ENCODE measurements around the gene NCAPG2.
A peak's percentile ranks its signal among the peaks of the same experiment; 100 is the strongest.
"Not testable (repeated sequence)": the region's sequence is repeated elsewhere in the genome, so short reads cannot be mapped to it uniquely, and the experiment has no call there.

NCAPG2 gene

DNA sequence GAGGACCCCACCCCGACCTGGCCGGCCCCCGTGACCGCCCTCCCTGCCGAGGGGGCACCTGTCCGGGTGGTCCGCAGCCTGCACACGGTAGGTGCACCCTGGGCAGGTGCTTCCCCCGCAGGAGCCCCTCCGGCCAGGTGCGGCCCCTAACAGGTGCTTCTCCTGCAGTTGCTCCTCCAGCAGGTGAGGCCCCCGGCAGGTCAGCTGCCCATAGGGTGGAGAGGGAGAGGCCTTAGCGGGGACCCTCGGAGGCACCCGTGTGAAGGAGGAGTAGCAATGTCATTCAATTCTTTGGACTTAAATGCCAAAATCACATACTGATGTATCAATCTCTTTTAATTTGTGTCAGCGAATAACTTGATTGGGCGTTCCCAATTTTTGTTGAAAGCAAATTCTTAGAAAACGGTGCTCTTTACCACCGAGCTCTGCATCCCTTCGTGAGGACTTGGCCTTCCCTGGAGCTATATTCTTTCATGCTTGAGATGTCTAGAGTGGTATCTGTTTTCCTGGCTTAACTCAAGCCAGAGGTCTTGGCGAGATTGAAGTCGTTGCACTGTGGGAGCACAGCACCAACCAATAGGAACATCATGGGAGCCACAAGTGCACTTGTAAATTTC is 738 bp upstream of the NCAPG2 start:
- Mint-ChIP-seq H3K4me1 (ENCODE audit: low read depth) (peaks cover 43% of the 10 kb centered on the region), H3K27me3 (no peaks in the 10 kb centered on the region), H3K27ac (peak overlapping the region; percentile 87), H3K4me3 (peak overlapping the region; percentile 88), H3K36me3 (ENCODE audit: low read depth) (peaks cover 35% of the 10 kb centered on the region), H3K9me3 (peaks cover 4% of the 10 kb centered on the region)
- no peak for DNase-seq

DNA sequence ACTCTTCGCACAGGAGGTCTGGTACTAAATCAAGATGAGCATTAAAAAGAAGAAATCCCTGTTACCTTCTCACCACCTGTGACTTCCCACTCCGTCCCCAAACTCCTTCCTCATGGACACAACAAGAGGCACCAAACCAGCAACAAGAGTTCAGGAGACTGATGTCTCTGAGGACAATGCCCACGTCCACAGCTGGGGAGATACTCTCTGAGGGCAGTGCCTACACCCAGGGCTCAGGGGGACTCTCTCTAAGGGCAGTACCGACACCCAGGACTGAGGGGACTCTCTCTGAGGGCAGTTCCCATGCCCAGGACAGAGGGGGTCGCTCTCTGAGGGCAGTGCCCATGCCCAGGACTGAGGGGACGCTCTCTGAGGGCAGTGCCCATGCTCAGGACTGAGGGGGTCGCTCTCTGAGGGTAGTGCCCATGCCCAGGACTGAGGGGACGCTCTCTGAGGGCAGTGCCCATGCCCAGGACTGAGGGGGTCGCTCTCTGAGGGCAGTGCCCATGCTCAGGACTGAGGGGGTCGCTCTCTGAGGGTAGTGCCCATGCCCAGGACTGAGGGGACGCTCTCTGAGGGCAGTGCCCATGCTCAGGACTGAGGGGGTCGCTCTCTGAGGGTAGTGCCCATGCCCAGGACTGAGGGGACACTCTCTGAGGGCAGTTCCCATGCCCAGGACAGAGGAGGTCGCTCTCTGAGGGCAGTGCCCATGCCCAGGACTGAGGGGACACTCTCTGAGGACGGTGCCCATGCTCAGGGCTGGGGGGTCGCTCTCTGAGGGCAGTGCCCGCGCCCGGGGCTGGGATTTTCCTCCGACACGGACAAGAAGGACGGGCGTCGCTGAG is 703 bp downstream of the NCAPG2 start:
- DNase-seq, result not testable (repeated sequence)
- H3K4me1 Mint-ChIP-seq (ENCODE audit: low read depth), result peaks cover 49% of the 10 kb centered on the region

DNA sequence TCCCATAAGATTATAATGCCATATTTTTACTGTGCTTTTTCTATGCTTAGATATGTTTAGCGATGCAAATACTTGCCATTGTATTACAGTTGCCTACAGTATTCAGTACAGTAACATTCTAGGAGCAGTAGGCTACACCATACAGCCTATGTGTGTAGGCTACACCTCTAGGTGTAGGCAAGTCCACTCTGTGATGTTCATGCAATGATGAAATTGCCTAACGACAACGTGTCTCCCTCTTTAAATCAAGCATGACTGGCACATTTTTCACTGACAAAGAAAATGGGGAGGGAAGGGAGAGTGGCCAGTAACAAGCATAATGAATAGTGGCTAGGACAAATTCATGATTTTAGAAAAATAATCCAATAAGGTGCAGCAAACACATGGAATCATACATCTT is 1.7 kb downstream of the NCAPG2 start:
- no peak overlapping the region for H3K27ac Mint-ChIP-seq
- H3K9me3 Mint-ChIP-seq, result peaks cover 4% of the 10 kb centered on the region
- peak overlapping the region; percentile 88 for H3K4me3 Mint-ChIP-seq
- H3K4me1 Mint-ChIP-seq (ENCODE audit: low read depth), result peaks cover 50% of the 10 kb centered on the region
- H3K27me3 Mint-ChIP-seq, result no peaks in the 10 kb centered on the region
- H3K36me3 Mint-ChIP-seq (ENCODE audit: low read depth), result peaks cover 56% of the 10 kb centered on the region
- no peak for DNase-seq

More for the DNA sequence above, 703 bp downstream of the NCAPG2 start:
- peaks cover 48% of the 10 kb centered on the region for H3K36me3 Mint-ChIP-seq (ENCODE audit: low read depth)
- peak overlapping the region; percentile 91 for H3K27ac Mint-ChIP-seq
- H3K9me3 Mint-ChIP-seq, H3K27me3 Mint-ChIP-seq: not testable (repeated sequence)
- peak overlapping the region; percentile 88 for H3K4me3 Mint-ChIP-seq

DNA sequence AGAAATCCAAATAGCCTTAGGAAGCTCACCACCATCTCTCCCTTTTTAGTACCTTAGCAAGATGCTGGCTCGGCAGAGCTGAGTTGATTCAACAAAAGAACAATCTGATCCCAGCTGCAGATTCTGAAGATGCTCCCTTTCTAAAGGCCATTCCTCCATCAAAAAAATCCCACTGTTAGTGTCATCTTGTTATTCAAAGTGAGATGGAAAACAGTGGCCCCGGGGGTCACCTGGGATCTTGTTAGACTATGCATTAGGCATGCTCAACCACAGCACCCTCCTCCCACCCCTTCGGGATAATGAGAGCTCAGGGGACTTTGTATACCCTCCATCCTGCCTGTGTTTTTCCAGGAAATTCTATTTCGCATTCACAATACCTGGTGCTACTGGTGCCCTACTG is 2.4 kb downstream of the NCAPG2 start:
- Mint-ChIP-seq H3K27ac (no peak overlapping the region), H3K9me3 (no peaks in the 10 kb centered on the region), H3K4me3 (peak overlapping the region; percentile 88), H3K27me3 (no peaks in the 10 kb centered on the region), H3K4me1 (ENCODE audit: low read depth) (peaks cover 51% of the 10 kb centered on the region), H3K36me3 (ENCODE audit: low read depth) (peaks cover 62% of the 10 kb centered on the region)
- DNase-seq, result no peak

DNA sequence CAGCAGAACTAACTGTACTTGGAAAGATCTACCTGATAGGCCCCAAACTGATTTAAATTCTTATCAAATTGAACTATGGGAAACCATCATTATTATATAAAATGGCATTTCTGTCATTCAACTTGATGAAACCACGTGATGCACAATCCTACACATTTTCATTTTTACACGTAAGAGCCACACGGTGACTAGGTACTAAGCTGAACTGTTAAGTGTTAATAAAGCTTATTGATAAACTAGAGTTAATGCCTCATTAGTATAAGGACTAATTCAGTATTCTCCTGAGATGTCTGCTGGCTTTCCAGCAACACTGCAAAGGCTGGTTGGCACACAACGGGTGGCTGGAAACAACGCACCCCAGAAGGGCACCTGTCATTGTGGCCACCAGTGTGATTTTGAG is 4.6 kb downstream of the NCAPG2 start:
- H3K4me1 Mint-ChIP-seq (ENCODE audit: low read depth), result peaks cover 50% of the 10 kb centered on the region
- H3K4me3 Mint-ChIP-seq, result no peak overlapping the region
- DNase-seq, result no peak
- H3K9me3 Mint-ChIP-seq, result no peaks in the 10 kb centered on the region
- H3K27me3 Mint-ChIP-seq, result no peaks in the 10 kb centered on the region
- no peak overlapping the region for H3K27ac Mint-ChIP-seq
- peaks cover 82% of the 10 kb centered on the region for H3K36me3 Mint-ChIP-seq (ENCODE audit: low read depth)

DNA sequence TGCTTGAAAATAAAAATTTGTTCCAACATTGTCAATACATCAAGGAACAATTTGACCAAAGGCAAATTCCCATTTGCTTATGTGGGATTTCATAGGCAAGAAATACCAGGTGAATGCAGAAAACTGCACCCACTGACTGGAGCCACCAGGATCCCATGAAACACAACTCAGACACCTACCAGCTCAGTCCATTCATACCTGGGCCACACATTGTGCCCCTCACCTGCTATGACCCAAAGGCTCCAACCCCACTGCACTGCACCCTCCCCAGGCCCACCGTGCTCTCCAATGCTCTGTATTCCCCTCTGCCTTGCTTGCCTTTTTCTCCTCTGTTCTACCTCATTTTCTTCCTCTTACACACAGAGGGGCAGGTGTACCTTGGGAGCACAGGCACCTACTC is 5.3 kb downstream of the NCAPG2 start:
- H3K9me3 Mint-ChIP-seq, result no peaks in the 10 kb centered on the region
- H3K4me3 Mint-ChIP-seq, result no peak overlapping the region
- no peak overlapping the region for H3K27ac Mint-ChIP-seq
- peaks cover 50% of the 10 kb centered on the region for H3K4me1 Mint-ChIP-seq (ENCODE audit: low read depth)
- H3K36me3 Mint-ChIP-seq (ENCODE audit: low read depth), result peaks cover 89% of the 10 kb centered on the region
- no peak for DNase-seq
- no peaks in the 10 kb centered on the region for H3K27me3 Mint-ChIP-seq

DNA sequence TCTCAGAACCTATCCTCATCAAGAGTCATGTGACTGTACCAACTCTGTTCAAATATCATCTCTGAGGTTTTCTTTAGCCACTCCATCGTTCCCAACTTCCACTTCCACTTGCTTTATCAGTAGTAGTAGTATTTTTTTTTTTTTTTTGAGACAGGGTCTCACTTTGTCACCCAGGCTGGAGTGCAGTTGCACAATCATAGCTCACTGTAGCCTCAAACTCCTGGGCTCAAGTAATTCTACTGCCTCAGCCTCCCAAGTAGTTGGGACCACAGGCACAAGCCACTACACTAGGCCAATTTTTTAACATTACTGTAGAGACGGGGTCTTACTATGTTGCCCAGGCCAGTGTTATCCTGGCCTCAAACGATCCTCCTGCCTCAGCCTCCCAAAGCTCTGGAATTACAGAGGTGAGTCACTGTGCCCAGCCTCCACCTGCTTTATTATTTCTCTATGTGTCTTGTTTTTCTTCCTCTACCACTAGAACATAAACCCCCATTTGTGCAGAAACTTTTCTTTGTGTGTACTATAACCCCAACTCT is 5.9 kb downstream of the NCAPG2 start:
- Mint-ChIP-seq H3K4me1 (ENCODE audit: low read depth) (peaks cover 52% of the 10 kb centered on the region), H3K4me3 (no peak overlapping the region), H3K36me3 (ENCODE audit: low read depth) (peaks cover 95% of the 10 kb centered on the region), H3K27me3 (no peaks in the 10 kb centered on the region), H3K9me3 (no peaks in the 10 kb centered on the region), H3K27ac (no peak overlapping the region)
- DNase-seq, result no peak

DNA sequence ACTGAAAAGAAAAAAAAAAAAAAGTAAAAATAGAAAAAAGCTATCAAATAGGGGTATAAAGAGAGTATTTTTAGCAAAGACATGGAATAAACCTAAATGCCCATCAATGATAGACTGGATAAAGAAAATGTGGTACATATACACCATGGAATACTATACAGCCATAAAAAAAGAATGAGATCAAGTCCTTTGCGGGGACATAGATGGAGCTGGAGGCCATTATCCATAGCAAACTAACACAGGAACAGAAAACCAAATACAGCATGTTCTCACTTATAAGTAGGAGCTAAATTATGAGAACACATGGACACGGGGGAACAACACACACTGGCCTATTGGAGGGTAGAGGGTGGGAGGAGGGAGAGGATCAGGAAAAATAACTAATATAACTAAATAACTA is 7.0 kb downstream of the NCAPG2 start:
- Mint-ChIP-seq H3K36me3 (ENCODE audit: low read depth) (peaks cover 94% of the 10 kb centered on the region), H3K4me1 (ENCODE audit: low read depth) (peaks cover 43% of the 10 kb centered on the region)
- not testable (repeated sequence) for H3K27me3 Mint-ChIP-seq, H3K9me3 Mint-ChIP-seq, H3K27ac Mint-ChIP-seq, H3K4me3 Mint-ChIP-seq, DNase-seq

DNA sequence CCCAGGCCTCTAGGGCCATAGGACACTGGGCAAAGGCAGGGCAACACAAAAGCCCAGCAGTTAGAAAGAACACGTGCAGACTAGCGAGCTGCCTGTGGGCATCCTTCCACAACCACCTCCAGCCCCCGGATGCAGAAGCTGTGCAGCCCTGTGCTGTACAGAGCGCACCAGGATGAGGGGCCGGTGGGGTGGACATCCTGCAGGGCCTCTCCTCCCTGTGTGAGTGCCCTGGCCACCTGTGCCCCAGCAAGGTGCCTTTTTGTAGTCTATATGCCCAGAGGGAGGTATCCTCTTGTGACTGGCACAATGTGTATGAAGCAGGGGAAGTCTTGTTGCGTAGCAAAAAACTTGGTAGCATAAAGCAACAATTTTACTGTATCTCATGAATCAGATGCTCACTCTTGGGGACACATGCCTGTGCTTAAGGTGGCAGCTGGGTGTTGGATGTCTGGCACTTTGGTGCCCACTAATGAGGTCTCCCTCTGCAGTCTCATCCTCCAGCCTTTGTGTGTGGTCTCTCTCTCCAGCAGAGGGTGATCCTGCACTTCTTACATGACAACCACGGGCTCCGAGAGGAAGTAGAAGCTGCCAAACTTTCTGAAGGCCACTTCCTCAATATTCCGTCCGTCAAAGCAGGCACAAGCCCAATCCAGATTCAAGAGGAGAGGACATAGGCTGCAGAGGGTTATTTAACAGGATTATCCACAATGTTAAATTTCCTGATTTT is 8.7 kb downstream of the NCAPG2 start:
- no peaks in the 10 kb centered on the region for H3K27me3 Mint-ChIP-seq
- H3K4me3 Mint-ChIP-seq, result no peak overlapping the region
- H3K4me1 Mint-ChIP-seq (ENCODE audit: low read depth), result peaks cover 26% of the 10 kb centered on the region
- H3K36me3 Mint-ChIP-seq (ENCODE audit: low read depth), result peaks cover 91% of the 10 kb centered on the region
- no peaks in the 10 kb centered on the region for H3K9me3 Mint-ChIP-seq
- DNase-seq, result peak; percentile 43
- H3K27ac Mint-ChIP-seq, result no peak overlapping the region

DNA sequence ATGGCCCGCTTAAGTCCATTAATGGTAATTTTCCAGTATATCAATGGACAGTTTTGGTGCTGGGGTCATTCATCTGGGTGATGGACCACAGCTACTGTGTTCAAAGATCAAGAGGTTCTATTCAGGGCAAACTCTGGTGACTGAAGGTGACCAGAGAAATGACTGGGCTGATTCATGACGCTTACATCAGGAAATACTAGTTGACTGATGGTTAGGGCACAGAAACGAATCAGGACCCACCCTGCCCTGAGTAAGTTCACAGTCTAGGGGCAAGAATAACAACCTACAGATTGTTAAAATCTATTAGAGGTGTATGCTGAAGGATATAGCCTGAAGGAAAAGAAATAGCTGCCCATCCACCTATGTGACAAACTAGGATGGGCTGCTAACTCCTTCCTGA is 9.5 kb downstream of the NCAPG2 start:
- Mint-ChIP-seq H3K4me3 (no peak overlapping the region), H3K27ac (no peak overlapping the region), H3K9me3 (no peaks in the 10 kb centered on the region), H3K4me1 (ENCODE audit: low read depth) (peaks cover 18% of the 10 kb centered on the region), H3K27me3 (no peaks in the 10 kb centered on the region), H3K36me3 (ENCODE audit: low read depth) (peaks cover 91% of the 10 kb centered on the region)
- DNase-seq, result no peak

DNA sequence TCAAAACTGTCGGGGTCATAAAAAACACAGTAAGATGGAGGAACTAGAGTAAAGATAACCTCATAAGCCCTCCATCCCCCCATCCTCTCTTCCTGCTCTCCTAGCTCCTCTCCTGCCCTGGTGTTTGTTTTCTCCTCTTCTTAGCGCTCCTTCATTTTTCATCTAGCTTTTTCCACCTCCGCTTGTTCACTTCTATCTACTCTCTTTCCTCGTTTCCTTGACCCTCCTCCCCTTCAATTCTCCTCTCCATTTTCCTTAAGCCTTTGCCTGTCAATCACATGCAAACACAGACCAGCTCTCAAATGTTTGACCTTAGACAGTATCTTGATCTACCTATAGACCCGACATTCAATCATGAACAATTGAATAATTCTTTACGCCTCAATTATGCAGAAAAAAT is 10.0 kb downstream of the NCAPG2 start:
- peaks cover 16% of the 10 kb centered on the region for H3K4me1 Mint-ChIP-seq (ENCODE audit: low read depth)
- no peak overlapping the region for H3K4me3 Mint-ChIP-seq
- H3K9me3 Mint-ChIP-seq, result no peaks in the 10 kb centered on the region
- DNase-seq, result no peak
- H3K36me3 Mint-ChIP-seq (ENCODE audit: low read depth), result peaks cover 93% of the 10 kb centered on the region
- no peaks in the 10 kb centered on the region for H3K27me3 Mint-ChIP-seq
- H3K27ac Mint-ChIP-seq, result no peak overlapping the region

DNA sequence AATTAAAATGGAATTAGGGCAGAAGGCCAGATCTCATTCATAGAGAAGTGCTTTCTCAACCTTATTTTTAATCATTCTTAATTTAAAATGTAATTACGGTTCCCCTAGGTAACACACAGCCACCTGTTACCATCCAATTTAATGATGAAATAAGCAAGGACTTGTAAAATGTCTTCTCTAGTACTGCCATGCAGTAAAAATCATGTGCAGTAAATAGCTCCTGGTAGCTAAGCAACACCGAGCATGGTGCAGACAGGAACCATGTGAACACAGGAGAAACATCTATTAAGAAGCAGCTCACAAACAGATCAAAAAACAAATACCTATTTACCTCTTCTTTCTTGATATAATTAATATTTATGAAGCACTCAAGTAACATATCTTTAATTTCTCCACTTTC is 15.1 kb downstream of the NCAPG2 start:
- DNase-seq, result no peak
- no peaks in the 10 kb centered on the region for H3K27me3 Mint-ChIP-seq
- no peak overlapping the region for H3K27ac Mint-ChIP-seq
- H3K36me3 Mint-ChIP-seq (ENCODE audit: low read depth), result peaks cover 94% of the 10 kb centered on the region
- H3K4me1 Mint-ChIP-seq (ENCODE audit: low read depth), result peaks cover 5% of the 10 kb centered on the region
- no peak overlapping the region for H3K4me3 Mint-ChIP-seq
- H3K9me3 Mint-ChIP-seq, result no peaks in the 10 kb centered on the region

DNA sequence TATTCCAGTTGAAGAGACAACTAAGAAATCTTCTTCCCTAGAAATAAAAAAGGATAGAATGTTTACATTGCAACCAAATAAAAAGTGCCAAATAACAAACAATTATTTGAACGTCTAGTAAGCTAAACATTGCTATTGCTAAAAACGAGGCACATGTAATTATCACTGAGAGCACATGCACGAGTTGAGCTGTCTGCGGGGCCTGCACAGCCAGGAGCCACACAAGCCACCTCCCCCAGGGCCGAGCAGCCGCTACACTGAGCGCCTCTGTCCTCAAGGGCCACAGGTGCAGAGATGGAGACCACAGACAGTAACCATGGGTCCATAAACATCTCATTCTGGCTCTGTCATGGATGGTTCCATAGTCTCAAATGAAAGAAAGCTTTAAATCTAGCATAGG is 17.2 kb downstream of the NCAPG2 start:
- Mint-ChIP-seq H3K36me3 (ENCODE audit: low read depth) (peaks cover 92% of the 10 kb centered on the region), H3K9me3 (no peaks in the 10 kb centered on the region), H3K4me1 (ENCODE audit: low read depth) (no peaks in the 10 kb centered on the region), H3K4me3 (no peak overlapping the region), H3K27ac (no peak overlapping the region), H3K27me3 (no peaks in the 10 kb centered on the region)
- no peak for DNase-seq

DNA sequence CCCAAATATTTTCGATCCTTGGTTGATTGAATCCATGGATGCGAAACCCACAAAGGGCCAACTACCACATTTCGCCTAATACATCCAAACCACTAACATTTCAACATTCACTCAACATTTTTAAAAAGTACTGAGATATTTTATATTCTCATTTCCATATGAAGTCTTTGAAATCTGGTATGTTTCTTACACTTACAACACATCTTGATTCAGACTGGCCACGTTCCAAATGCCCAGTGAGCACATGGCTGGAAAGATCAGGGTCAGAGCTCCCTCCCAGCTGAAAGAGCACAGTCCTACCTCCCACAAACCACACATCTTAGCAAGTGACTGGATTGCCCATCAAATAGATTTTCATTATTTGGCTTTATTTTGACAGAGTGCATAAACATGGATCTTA is 18.9 kb downstream of the NCAPG2 start:
- DNase-seq, result no peak
- no peaks in the 10 kb centered on the region for H3K27me3 Mint-ChIP-seq
- H3K27ac Mint-ChIP-seq, result no peak overlapping the region
- H3K36me3 Mint-ChIP-seq (ENCODE audit: low read depth), result peaks cover 85% of the 10 kb centered on the region
- peaks cover 1% of the 10 kb centered on the region for H3K4me1 Mint-ChIP-seq (ENCODE audit: low read depth)
- no peak overlapping the region for H3K4me3 Mint-ChIP-seq
- H3K9me3 Mint-ChIP-seq, result no peaks in the 10 kb centered on the region

DNA sequence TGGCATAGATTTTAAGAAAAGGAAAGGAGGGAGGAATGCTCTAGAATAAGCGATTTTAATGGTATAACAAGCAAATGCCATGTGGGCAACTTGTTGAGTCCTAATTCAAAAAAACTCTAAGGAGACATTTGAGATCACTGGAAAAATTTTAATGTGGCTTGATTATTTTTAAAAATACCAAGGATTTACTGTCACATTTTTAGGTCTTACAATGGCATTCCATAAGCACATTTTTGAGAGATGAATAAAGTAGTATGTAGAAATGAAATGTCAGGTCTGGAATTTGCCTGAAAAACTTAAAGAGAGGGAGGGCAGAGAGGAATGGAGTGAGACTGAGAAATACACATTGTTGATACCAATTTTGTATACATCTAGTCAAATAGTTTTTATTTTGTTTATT is 20.3 kb downstream of the NCAPG2 start:
- peaks cover 84% of the 10 kb centered on the region for H3K36me3 Mint-ChIP-seq (ENCODE audit: low read depth)
- H3K27me3 Mint-ChIP-seq, result no peaks in the 10 kb centered on the region
- H3K4me1 Mint-ChIP-seq (ENCODE audit: low read depth), result peaks cover 1% of the 10 kb centered on the region
- H3K9me3 Mint-ChIP-seq, result no peaks in the 10 kb centered on the region
- H3K27ac Mint-ChIP-seq, result no peak overlapping the region
- H3K4me3 Mint-ChIP-seq, result no peak overlapping the region
- DNase-seq, result no peak

All from activated T-cell treated with anti-CD3 and anti-CD28 coated beads, Interleukin-2, amount 50 U/mL, for 24 hours (primary cell).